Astrocyte of the spinal cord (primary cell): Measurements from ENCODE around the gene SLC38A10.

Experiments
- DNase-seq: peaks from one replicate; pipeline ENCODE4 v3.0.0; 2011; ENCODE audit warnings: low read depth, low spot score
- H3K4me3 ChIP-seq: 2 replicates; pipeline ENCODE4 v1.5.1; 2011; ENCODE audit warnings: low read depth, mild to moderate bottlenecking, low read length, moderate library complexity
- in situ Hi-C: cut with HindIII; loops from 2 replicates; pipeline ENCODE4 v1.10.0; 2017; ENCODE audit warnings: low sequenced_read_pairs
- TF ChIP-seq, protein P1 (sequence below): IDR thresholded peaks from 2 replicates; pipeline ENCODE4 v1.5.1; 2012; ENCODE audit warnings: low read depth, mild to moderate bottlenecking, low read length, inconsistent platforms

SLC38A10 gene

DNA sequence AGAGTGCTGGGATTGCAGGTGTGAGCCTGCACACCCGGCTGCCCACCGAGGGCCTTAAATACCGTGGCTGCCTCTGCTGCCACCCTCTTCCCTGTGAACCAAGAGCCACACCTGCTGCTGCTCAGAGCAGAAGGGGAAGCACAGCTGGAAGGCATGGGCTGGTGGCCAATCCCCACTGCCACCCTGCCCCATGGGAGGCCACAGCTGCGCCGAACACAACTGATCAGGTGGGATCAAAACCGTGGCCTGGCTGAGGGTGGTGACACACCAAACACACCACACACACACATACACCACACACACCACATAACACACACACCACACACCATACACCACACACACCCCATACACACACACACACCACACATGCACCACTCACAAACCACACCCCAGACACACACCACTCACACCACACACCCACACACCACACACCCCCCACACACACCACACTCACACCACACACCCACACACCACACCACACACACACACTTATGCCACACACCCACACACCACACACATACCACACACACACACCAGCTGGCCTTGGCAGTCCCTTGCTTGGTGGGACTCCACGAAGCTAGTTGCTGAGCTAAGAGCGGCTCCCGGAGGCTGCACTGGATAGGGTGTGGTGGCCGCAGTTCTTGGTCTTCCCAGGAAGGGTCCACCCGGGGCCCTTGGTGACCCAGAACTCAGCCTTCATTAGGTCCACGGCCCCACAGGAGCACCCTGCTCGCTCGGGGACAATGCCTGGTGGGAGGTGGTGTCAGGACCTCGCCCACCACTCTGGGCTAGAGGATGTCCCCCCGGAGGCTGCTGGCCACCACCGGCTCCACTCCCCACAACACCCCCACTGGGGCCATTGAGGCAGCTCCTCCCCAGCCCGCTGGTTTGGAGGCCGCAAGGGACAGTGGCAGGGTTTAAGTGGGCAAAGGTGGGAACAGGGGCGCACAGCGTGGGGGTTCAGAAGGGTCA is 87.2 kb downstream of the SLC38A10 start:
- TF ChIP-seq, protein P1, sequence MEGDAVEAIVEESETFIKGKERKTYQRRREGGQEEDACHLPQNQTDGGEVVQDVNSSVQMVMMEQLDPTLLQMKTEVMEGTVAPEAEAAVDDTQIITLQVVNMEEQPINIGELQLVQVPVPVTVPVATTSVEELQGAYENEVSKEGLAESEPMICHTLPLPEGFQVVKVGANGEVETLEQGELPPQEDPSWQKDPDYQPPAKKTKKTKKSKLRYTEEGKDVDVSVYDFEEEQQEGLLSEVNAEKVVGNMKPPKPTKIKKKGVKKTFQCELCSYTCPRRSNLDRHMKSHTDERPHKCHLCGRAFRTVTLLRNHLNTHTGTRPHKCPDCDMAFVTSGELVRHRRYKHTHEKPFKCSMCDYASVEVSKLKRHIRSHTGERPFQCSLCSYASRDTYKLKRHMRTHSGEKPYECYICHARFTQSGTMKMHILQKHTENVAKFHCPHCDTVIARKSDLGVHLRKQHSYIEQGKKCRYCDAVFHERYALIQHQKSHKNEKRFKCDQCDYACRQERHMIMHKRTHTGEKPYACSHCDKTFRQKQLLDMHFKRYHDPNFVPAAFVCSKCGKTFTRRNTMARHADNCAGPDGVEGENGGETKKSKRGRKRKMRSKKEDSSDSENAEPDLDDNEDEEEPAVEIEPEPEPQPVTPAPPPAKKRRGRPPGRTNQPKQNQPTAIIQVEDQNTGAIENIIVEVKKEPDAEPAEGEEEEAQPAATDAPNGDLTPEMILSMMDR: no peak
- no peak overlapping the region for H3K4me3 ChIP-seq
- in situ Hi-C loops: no loop called here
- DNase-seq: no peak

DNA sequence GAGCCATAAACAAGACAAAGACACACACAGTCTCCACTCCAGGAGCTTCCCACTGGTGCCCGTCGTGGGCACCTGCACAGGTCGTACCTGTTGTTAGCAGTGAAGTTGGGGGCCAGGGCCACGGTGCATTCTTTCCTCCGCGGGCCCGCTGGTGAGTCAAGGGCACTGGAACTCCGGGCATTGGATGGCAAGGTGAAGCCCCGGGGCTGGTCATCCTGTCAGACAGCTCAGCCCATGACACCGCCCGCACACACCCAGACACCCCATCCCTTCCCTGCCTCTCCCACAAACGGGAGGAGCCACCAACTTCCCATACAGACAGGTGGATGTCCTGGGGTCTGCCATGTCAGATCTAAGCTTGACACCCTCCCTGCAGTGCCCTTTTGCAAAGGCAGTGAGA is 88.5 kb downstream of the SLC38A10 start:
- in situ Hi-C loops: no loop called here
- H3K4me3 ChIP-seq: no peak overlapping the region
- TF ChIP-seq, protein P1: no peak
- DNase-seq: no peak

DNA sequence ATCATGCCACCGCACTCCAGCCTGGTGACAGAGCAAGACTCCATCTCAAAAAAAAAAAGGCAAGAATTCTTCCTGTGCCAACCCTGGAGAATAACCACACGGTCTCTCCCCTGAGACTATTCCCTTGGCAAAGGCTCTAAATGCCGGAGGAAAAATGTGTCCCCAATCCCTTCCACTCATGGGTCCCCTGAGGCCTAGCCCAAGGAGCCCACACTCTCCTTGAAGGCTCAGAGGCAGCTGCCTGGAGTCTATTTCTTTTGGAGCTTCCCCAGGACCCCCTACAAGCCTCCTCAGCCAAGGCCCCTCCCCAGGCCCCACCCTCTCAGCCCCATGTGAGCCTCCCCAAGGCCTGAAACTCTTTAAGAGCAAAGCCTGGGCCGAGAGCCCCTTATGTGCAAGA is 88.9 kb downstream of the SLC38A10 start:
- no peak for DNase-seq
- in situ Hi-C loops: no loop called here
- no peak overlapping the region for H3K4me3 ChIP-seq
- TF ChIP-seq, protein P1: no peak

DNA sequence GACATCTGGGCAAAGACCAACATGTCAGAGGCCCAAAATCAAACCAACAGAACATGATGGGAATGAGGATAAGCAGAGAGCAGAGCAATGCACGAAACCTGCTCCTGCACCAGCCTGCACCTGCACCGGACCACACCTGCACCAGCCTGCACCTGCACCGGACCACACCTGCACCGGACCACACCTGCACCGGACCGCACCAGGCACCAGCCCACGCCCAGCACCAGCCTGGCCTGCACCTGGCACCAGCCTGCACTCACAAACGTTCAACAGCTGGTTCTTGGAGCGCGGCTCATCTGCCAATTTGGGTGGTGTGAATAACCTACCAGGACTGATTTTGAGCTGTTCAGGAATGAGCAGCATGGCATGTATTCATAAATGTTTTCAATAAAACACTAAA is 90.5 kb downstream of the SLC38A10 start:
- DNase-seq: no peak
- in situ Hi-C loops: no loop called here
- TF ChIP-seq, protein P1: no peak
- no peak overlapping the region for H3K4me3 ChIP-seq

DNA sequence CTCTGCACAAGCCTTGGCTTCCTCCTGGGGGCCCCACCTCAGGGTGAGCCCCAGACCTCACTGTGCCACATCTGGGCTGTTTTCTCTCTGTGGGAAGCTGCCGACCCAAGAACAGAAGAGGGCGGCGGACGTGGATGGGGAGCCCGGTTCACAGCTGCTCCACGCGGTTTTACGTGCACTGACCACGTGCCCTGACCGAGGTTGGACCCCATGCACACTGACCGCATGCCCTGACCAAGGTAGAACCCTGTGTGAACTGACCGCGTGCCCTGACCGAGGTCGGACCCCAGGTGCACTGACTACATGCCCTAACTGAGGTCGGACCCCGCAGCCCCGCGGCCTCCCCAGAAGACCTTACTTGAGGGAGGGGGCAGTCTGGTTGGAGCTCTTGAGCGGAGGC is 92.0 kb downstream of the SLC38A10 start:
- no peak for DNase-seq
- in situ Hi-C loops: no loop called here
- TF ChIP-seq, protein P1: no peak
- H3K4me3 ChIP-seq: no peak overlapping the region

DNA sequence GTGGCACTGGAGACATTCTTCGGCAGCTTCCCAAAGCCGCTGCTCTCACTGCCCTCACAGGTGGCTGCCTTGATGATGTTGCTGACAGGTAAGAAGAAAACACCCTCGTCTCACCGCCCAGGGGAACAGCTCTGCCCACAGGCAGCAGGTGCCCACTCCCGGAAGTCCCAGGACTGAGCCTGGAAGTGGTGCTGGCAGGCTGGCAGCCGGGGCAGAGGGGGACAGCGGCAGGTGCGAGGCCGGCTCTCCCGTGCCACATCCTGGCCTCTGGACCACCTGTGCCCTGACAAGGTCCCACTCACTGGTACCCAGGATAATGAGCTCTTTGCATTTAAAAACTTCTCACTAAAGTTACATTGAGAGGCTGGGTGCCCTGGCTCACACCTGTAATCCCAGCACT is 92.8 kb downstream of the SLC38A10 start:
- H3K4me3 ChIP-seq: no peak overlapping the region
- in situ Hi-C loops: no loop called here
- DNase-seq: no peak
- TF ChIP-seq, protein P1: no peak
